Measurements from ENCODE around the gene PDE9A. TPM values are rescaled to one million over a fixed set of nuclear protein-coding genes. Genes with fewer than 3 reads are reported as not detected.

The PDE9A gene
- total RNA-seq, 1 donor from 2014 or later, result 2.0 TPM

DNA sequence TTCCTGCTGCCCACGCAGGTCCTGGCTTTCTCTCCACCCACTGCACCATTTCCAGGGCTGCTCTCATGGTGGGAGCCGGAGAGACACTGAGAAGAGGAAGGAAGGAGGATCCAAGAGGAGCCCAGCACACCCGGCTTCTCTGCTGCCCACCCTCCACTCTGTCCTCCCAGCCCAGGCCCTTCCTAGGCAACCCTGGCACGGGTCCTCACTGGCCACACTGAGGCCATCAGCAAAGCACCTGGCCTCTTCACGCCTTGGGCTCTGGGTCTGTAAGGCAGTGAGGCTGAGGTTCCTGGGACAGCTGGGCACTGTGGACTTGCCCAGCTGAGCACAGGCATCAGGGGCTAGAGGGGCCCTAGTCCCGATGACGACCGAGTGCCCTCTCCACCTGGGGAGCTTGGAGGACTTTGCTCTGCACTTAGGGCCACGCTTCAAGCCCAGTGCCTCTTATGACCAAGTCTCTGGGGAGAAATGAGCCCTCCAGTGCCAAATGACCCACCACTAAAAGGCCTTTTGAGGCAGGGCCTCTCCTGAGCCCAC lies 43.1 kb downstream of the PDE9A start:
- TF ChIP-seq, protein P1, sequence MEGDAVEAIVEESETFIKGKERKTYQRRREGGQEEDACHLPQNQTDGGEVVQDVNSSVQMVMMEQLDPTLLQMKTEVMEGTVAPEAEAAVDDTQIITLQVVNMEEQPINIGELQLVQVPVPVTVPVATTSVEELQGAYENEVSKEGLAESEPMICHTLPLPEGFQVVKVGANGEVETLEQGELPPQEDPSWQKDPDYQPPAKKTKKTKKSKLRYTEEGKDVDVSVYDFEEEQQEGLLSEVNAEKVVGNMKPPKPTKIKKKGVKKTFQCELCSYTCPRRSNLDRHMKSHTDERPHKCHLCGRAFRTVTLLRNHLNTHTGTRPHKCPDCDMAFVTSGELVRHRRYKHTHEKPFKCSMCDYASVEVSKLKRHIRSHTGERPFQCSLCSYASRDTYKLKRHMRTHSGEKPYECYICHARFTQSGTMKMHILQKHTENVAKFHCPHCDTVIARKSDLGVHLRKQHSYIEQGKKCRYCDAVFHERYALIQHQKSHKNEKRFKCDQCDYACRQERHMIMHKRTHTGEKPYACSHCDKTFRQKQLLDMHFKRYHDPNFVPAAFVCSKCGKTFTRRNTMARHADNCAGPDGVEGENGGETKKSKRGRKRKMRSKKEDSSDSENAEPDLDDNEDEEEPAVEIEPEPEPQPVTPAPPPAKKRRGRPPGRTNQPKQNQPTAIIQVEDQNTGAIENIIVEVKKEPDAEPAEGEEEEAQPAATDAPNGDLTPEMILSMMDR (conservative IDR thresholded peaks at IDR 0.05; ENCODE audit: low read depth, low read length), result no peak
- H3K4me3 ChIP-seq (ENCODE audit: low read depth, low read length), result no peak overlapping the region
- DNase-seq (ENCODE audit: low read depth), result no peak

DNA sequence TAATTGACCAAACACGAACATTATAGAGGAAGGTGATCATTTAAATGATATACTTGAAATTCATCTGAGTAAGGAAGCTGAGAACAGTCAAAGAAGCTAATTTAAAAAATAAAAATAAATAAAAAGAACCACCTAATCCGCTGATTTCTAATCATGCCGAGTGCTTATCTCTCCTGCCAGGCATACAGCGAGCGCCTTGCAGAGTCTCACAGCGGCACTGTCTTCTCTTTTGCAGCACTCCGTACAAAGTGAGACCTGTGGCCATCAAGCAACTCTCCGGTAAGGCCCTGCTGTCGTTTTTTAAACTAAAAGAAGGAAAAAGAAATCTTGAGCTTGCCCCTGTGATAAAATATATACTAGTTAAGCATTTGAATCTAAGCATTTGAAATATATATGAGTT lies 45.3 kb downstream of the PDE9A start:
- DNase-seq (ENCODE audit: low read depth), result no peak
- H3K4me3 ChIP-seq (ENCODE audit: low read depth, low read length), result no peak overlapping the region
- TF ChIP-seq, protein P1 (conservative IDR thresholded peaks at IDR 0.05; ENCODE audit: low read depth, low read length), result no peak

DNA sequence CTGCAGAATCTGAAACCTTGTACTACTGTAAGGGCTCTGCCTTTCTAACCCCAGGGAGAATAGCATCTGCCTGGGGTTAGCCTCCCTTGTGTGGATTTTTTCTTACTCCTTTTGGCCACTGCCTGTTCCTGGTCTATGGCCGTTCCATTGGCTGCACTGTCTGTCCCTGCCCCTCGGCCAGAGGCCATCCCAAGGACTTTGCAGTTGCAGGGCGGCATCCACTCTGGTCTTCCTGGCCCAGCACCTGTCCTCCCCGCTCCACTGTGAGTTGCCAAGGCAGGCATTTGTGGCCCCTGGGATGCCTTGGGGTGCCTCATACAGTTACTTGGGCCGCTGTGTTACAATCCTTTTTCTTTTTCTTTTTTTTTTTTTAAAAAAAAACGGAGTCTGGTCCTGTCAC lies 45.8 kb downstream of the PDE9A start:
- no peak overlapping the region for H3K4me3 ChIP-seq (ENCODE audit: low read depth, low read length)
- TF ChIP-seq, protein P1 (conservative IDR thresholded peaks at IDR 0.05; ENCODE audit: low read depth, low read length), result no peak
- no peak for DNase-seq (ENCODE audit: low read depth)

DNA sequence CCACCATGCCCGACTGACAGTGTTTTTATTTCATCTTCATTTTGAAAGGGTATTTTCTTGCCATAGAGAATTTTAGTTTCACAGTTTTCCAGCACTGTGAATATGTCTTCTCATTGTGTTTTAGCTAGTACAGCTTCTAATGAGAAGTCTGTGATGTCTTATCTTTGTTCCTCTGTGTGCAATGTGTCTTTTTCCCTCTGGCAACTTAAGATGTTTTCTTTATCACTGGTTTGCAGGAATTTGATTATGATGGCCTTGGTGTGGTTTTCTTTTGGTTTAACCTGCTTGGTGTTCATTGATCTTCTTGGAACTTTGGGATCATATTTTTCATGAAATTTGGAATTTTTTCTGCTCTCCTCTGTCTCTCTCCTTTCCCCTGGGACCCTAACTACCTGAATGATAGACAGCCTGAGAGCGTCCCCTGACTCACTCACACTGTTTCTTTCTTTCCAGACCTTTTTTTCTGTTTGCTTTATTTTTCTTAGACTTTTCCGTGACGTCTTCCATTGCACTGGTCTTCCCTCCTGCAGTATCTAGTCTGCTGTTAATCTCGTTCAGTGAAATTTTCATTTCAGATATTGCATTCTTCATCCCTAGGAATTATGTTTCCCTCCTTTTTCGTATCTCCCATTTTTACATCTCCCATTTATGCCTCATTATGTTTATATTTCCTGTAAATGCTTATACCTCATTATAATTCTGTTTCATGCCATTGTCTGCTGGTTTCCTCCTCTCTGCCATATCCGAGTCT lies 48.5 kb downstream of the PDE9A start:
- TF ChIP-seq, protein P1 (conservative IDR thresholded peaks at IDR 0.05; ENCODE audit: low read depth, low read length), result no peak
- DNase-seq (ENCODE audit: low read depth), result no peak
- H3K4me3 ChIP-seq (ENCODE audit: low read depth, low read length), result no peak overlapping the region

DNA sequence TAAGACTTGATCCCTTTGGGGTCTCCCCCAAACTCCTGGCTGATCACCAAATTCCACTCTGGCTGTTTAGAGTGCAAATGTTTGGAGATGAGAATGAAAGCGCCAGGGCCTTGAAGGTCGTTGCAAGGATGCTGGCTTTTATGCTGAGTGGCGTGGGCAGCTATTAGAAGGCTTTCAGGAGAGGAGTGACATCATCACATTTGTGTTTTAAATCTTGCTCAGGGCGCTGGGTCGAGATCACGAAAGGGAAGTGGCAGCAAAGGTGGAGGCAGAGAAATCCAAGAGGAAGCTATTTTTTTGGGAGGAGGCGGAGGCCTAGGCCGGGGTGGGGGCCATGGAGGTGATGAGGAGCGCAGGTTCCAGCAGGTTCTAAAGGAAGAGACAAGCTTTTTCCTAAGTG lies 49.3 kb downstream of the PDE9A start:
- TF ChIP-seq, protein P1 (conservative IDR thresholded peaks at IDR 0.05; ENCODE audit: low read depth, low read length), result no peak
- H3K4me3 ChIP-seq (ENCODE audit: low read depth, low read length), result no peak overlapping the region
- DNase-seq (ENCODE audit: low read depth), result no peak

DNA sequence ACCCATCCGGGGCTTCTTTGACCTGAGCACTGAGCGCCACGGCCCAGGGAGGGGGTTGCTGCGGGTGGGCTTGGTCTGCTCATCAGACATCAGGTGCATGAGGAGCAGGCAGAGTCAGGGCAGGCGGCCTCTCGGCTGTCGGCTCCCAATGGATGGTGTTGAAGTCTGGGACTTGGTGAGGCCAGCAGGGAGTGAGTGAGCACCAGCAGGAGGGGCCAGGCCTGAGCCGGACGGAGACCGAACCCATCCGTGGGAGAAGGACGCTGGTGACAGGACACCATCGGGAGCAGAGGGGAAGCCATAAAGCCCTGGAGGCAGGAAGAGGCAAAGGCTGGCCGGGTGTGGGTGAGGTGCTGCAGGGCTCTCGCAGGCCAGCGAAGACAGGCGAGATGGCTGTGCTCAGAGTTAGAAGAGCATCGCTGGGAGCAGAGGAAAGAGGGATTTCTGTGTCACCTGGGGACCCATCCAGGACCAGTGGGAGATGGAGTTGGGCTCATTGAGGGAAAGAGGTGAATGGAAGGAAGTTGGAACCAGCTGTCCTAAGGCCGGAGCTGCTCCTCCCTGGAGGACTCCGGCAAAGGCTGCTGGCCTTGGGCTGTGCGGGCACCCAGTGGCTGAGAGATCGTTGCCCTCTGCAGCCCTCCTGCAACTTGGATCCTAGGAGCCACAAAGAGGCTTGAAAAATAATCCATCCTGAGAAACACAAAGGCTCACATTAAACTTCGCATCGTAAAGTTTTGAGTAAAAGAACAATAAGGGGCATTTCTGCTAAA lies 49.9 kb downstream of the PDE9A start:
- no peak overlapping the region for H3K4me3 ChIP-seq (ENCODE audit: low read depth, low read length)
- TF ChIP-seq, protein P1 (conservative IDR thresholded peaks at IDR 0.05; ENCODE audit: low read depth, low read length), result no peak
- no peak for DNase-seq (ENCODE audit: low read depth)

Measured in epithelial cell of proximal tubule (primary cell).